ENCODE data around the gene ANKS3. TPM values are rescaled to one million over a fixed set of nuclear protein-coding genes. Genes with fewer than 3 reads are reported as not detected.

The ANKS3 gene
- total RNA-seq, 1 experiment from 2014 or later: 22.6 TPM

DNA sequence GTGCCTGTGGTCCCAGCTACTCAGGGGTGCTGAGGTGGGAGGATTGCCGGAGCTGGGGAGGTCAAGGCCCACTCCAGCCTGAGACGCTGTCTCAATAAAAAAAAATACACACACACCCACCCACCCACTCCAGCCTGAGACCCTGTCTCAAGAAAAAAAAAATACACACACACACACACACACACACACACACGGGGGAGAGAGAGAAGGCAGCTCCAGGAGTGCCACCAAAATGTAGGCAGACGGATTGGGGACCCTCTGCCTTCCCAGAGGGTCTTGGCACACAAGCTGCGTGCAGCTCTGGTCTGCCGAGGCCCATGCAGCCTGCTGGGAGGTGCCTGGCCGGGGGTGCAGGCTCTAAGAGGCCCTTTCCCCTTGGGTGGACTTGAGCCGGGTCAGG is 46.7 kb downstream of the ANKS3 start:
- BruUV-seq (replicated peaks): no TSS peak
- Histone ChIP-seq H4K20me1 (ENCODE audit: low read length) (no peaks in the 10 kb centered on the region), H3K4me3 (ENCODE audit: low read length) (no peak overlapping the region), H3F3A (ENCODE audit: low read length, unreplicated experiment) (no peaks in the 10 kb centered on the region), H3K9me3 (ENCODE audit: low read length) (no peaks in the 10 kb centered on the region), H3K27me3 (ENCODE audit: low read length) (no peaks in the 10 kb centered on the region), H3K4me1 (ENCODE audit: insufficient read depth, low read length) (no peaks in the 10 kb centered on the region), H3K36me3 (ENCODE audit: low read depth, low read length) (no peaks in the 10 kb centered on the region), H3K9me2 (replicated peaks; ENCODE audit: low read length) (no peaks in the 10 kb centered on the region), H3K9ac (ENCODE audit: low read length) (no peak overlapping the region), H3K79me2 (ENCODE audit: low read length) (no peaks in the 10 kb centered on the region), H2AFZ (ENCODE audit: low read length) (no peak overlapping the region), H3K27ac (ENCODE audit: low read length) (no peak overlapping the region), H3K4me2 (ENCODE audit: low read length) (no peak overlapping the region)
- intact Hi-C loops (cut with micrococcal nuclease): no loop called here
- TF ChIP-seq EZH2 (IDR thresholded peaks at IDR 0.05; ENCODE audit: low read length, unreplicated experiment): no peak
- TF ChIP-seq, protein P1, sequence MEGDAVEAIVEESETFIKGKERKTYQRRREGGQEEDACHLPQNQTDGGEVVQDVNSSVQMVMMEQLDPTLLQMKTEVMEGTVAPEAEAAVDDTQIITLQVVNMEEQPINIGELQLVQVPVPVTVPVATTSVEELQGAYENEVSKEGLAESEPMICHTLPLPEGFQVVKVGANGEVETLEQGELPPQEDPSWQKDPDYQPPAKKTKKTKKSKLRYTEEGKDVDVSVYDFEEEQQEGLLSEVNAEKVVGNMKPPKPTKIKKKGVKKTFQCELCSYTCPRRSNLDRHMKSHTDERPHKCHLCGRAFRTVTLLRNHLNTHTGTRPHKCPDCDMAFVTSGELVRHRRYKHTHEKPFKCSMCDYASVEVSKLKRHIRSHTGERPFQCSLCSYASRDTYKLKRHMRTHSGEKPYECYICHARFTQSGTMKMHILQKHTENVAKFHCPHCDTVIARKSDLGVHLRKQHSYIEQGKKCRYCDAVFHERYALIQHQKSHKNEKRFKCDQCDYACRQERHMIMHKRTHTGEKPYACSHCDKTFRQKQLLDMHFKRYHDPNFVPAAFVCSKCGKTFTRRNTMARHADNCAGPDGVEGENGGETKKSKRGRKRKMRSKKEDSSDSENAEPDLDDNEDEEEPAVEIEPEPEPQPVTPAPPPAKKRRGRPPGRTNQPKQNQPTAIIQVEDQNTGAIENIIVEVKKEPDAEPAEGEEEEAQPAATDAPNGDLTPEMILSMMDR (conservative IDR thresholded peaks at IDR 0.05; ENCODE audit: low read depth, low read length): no peak
- TF ChIP-seq EZH2phosphoT487 (IDR thresholded peaks at IDR 0.05; ENCODE audit: borderline replicate concordance, low read length): no peak
- ChIA-PET POLR2A (ENCODE audit: unreplicated experiment) (no interaction called here), CTCF (no interaction called here)
- no peak for ATAC-seq
- DNase-seq: no peak

DNA sequence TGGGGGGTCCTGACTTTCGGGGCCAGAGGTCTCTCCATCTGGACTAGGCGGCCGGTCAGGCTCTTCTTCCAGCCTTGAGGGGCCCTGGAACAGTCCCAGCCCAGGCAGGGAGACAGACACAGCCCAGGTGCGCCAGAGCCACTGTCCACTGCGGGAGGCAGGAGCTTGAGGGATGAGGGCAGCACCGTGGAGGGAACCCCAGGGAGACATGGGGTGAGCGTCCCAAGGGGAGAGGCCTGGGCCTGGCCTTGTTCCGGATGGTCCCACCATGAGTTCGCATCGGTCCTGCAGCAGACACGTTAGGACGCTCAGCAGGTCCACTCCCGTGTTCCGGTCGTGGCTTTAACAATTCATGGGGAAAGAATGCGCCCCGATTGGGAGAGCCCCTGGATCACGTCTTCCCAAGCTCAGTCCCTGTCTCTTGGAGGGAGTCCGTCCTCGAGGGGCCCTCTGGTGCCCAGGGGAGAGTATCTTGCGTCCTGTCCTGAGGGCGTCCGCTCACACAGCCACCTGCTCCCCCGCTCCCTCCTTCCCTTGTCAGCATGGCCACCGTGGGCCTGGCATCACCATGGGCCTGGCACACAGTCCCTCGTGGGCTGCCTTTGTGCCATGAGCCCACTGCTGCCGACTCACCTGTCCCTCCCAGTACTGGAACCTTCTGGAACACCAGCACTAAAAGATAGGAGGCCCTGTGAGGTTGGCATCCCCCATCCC is 47.4 kb downstream of the ANKS3 start:
- no peaks in the 10 kb centered on the region for H3F3A ChIP-seq (ENCODE audit: low read length, unreplicated experiment)
- H2AFZ ChIP-seq (ENCODE audit: low read length): no peak overlapping the region
- no peak for ATAC-seq
- POLR2A ChIA-PET (ENCODE audit: unreplicated experiment): no interaction called here
- H3K4me3 ChIP-seq (ENCODE audit: low read length): no peak overlapping the region
- intact Hi-C loops (cut with micrococcal nuclease): no loop called here
- no peaks in the 10 kb centered on the region for H3K9me3 ChIP-seq (ENCODE audit: low read length)
- no peaks in the 10 kb centered on the region for H3K4me1 ChIP-seq (ENCODE audit: insufficient read depth, low read length)
- H4K20me1 ChIP-seq (ENCODE audit: low read length): no peaks in the 10 kb centered on the region
- H3K9ac ChIP-seq (ENCODE audit: low read length): no peak overlapping the region
- CTCF ChIA-PET: no interaction called here
- TF ChIP-seq EZH2 (IDR thresholded peaks at IDR 0.05; ENCODE audit: low read length, unreplicated experiment) (no peak), EZH2phosphoT487 (IDR thresholded peaks at IDR 0.05; ENCODE audit: borderline replicate concordance, low read length) (no peak)
- TF ChIP-seq, protein P1 (conservative IDR thresholded peaks at IDR 0.05; ENCODE audit: low read depth, low read length): no peak
- H3K4me2 ChIP-seq (ENCODE audit: low read length): no peak overlapping the region
- BruUV-seq (replicated peaks): no TSS peak
- no peaks in the 10 kb centered on the region for H3K27me3 ChIP-seq (ENCODE audit: low read length)
- no peak for DNase-seq
- H3K9me2 ChIP-seq (replicated peaks; ENCODE audit: low read length): no peaks in the 10 kb centered on the region
- no peaks in the 10 kb centered on the region for H3K79me2 ChIP-seq (ENCODE audit: low read length)
- H3K36me3 ChIP-seq (ENCODE audit: low read depth, low read length): no peaks in the 10 kb centered on the region
- H3K27ac ChIP-seq (ENCODE audit: low read length): no peak overlapping the region

DNA sequence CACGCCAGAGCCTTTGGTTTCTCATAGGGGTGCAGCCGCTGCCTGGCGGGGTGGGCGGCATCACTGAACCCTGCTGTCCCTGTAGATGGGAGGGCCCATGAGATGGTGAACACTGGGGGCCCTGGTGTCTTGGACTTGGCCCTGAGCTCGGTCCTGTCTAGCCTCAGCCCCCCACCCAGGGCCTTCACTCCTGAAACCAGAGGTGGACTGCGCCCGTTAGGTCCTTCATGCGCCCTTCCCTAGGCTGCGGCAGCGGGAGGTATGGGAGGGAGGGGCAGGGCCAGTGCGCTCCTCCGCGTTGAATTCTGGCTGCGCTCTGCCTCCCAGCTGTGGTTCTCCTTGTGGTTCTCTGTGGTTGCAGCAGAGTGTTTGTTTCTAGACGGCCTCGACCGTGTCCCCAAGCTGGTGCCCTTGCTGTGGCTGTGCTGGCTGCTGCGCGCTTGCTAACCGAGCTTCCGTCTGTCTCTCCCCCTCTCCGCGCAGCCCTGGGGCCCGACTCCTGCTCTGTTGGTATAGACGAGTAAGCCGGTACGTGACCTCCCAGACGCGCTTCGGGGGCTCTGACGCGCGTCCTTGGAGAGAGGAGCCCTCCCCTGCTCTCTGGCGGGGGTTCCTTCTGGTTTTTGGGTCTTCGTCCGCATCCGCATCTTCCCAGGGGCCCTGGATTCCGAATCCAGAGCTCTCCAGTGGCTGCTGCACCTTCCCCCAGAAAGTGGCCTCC is 48.1 kb downstream of the ANKS3 start:
- no peak overlapping the region for H3K27ac ChIP-seq (ENCODE audit: low read length)
- POLR2A ChIA-PET (ENCODE audit: unreplicated experiment): no interaction called here
- no peaks in the 10 kb centered on the region for H3K9me3 ChIP-seq (ENCODE audit: low read length)
- H3K9me2 ChIP-seq (replicated peaks; ENCODE audit: low read length): no peaks in the 10 kb centered on the region
- intact Hi-C loops (cut with micrococcal nuclease): no loop called here
- H3K4me1 ChIP-seq (ENCODE audit: insufficient read depth, low read length): no peaks in the 10 kb centered on the region; the same call in 1 of the 2 replicates
- H4K20me1 ChIP-seq (ENCODE audit: low read length): no peaks in the 10 kb centered on the region
- no peak overlapping the region for H3K4me2 ChIP-seq (ENCODE audit: low read length)
- H3K79me2 ChIP-seq (ENCODE audit: low read length): no peaks in the 10 kb centered on the region
- no peak for ATAC-seq
- TF ChIP-seq, protein P1 (conservative IDR thresholded peaks at IDR 0.05; ENCODE audit: low read depth, low read length): no peak
- no peaks in the 10 kb centered on the region for H3F3A ChIP-seq (ENCODE audit: low read length, unreplicated experiment)
- DNase-seq: no peak
- H3K4me3 ChIP-seq (ENCODE audit: low read length): no peak overlapping the region
- no TSS peak for BruUV-seq (replicated peaks)
- no peak overlapping the region for H3K9ac ChIP-seq (ENCODE audit: low read length)
- no peaks in the 10 kb centered on the region for H3K27me3 ChIP-seq (ENCODE audit: low read length)
- CTCF ChIA-PET: no interaction called here
- no peaks in the 10 kb centered on the region for H3K36me3 ChIP-seq (ENCODE audit: low read depth, low read length)
- no peak overlapping the region for H2AFZ ChIP-seq (ENCODE audit: low read length)

Measured in PC-3 (cell line).